TTC549 (cell line): ENCODE results near the gene GMIP.

ENCODE experiments used
- FAIRE-seq: peaks from 2 replicates; lab custom pipeline; 2012; peaks lifted over from hg19 to GRCh38; lab: Jason Lieb, UNC

GMIP gene

DNA sequence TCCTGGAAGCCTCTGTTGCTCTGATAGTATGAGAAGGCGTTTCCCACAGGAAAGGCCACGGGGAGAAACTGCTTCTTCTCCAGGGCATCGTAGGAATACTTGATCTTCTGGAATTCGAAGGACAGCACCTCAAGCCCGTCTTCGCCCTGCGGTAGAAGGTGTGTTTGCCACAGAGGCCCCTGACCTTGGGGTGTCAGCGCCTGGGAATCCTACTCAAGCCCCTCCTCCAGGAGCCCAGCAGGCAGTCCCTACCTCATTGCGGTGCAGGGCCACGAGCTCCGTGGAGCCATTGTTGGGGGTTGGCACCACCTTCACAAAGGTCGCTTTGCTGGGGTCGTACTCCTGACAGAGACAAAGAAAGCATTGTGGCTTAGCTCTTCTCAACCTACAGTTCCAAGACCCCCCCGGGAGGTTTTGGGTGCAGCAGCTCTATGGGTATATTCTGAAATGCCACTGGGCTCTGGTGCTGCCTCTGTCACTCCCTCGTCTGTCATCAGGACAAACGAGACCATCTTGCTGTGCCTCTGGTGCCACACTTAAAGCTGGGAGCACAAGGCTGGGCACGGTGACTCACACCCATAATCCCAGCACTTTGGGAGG, 16.3 kb upstream of the GMIP start:
- no peak for FAIRE-seq

DNA sequence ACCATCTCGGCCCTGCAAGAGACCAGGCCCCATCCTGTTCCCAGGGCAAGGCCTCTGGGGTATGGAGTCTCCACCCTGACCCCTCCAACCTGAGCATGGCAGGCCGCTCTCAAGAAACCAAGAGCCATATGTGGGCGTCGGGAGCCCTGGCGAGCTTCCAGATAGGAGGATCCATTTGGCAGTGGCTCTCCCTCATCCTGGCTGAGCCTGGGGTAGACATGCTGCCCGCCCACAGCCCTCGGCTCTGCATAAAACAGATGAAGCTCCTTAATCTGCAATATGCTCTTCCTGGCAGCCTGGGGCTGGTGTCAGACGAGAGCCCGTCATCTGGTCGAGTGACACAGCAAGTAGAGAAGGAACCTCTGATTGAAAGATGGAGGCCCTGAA, 13.9 kb upstream of the GMIP start:
- no peak for FAIRE-seq

DNA sequence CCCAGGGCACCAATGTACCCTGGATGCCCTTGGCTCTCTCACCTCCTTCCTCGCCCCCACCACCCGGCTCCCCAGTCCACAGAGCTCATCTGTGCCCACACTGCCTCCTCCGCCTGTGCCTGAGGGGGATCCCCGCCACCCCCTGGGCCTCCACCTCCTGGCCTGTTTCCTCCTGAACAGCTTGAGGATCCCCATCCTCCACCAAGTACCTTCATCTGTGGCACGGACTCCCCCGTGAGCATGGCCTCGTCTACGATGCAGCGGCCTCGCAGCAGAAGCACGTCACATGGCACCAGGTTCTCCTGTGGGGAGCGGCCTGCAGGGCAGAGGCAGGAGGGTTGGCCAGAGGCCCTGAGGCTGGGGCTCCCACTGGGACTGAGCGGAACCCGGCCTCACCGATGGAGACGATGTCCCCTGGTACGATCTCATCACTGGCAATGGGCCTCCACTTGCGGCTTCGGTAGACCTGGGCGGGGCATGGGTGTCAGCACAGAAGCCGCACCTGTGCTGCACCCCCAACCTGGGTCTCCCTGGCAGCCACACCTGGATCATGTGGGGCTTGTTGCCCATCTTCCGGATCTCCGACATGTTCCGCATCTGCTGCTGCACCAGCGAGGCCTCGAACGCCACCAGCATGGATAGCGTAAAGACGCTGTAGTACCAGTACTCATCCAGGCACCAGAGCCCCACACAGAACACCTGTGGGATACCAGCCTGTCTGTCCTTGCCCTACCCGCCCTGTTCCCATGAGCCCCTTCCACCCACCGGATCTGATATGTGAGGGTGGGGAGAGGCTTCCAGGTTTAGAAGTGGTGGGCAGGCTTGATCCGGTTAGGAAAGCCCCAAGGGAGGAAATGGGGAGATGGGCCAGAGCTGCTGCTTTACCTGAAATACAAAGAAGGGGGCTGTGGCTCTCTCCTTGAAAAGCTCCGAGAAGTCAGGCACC, 13.3 kb upstream of the GMIP start:
- FAIRE-seq, result no peak

DNA sequence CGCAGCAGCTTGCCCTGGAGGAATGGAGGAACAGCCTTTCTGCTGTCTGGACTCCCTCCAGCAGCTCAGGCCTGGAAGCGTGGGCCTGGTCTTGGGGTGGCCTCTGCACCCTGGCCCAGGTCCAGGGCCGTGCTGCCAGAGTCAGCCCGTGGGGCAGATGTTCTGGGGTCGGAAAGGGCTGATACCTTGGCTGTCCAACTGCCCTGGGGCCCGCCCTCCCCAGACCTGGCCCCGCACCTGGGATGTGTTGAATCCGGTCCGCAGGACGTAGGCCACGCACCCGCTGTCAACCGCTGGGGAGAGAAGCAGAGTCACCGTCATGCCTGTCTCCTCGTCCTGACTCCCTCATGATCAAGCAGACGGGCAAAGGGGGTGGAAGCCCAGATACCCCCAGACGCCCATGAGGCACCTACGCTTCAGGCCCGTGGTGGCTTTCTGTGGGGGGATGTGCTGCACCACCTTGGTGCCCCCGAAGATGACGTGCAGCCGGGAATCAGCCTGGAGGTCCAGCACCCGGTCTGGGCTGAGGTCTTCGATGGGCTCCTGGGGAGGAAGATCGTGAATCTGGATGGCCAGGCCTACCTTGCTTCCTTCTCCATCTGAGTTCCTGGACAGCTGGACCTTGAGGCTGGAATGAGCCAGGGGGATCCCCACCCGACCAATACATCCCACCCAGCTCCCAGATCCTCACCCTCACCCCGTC, 12.3 kb upstream of the GMIP start:
- FAIRE-seq, result no peak

DNA sequence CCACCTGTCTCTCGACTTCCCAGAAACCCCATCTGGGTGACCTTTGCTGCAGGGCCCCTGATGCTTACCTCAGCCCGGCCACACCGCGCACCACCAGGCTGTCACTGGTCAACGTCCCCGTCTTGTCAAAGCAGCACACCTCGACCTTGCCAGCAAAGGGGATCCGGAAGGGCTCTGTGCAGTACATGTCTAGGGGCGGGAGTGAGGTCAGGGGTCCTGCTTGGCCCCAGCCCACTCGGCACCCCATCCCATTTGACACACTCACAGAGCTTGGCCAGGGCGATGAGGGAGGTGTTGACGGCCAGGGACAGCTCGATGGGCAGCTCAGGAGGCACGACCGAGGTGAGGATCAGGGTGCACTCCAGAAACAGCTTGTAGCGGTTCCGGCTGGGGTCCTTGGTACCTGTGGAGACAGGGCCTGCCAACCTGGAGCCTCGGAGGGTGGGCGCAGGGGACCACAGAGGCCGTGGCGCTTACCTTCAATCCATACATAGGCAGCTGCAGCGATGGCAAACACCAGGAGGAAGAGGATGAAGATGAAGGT, 11.7 kb upstream of the GMIP start:
- no peak for FAIRE-seq

DNA sequence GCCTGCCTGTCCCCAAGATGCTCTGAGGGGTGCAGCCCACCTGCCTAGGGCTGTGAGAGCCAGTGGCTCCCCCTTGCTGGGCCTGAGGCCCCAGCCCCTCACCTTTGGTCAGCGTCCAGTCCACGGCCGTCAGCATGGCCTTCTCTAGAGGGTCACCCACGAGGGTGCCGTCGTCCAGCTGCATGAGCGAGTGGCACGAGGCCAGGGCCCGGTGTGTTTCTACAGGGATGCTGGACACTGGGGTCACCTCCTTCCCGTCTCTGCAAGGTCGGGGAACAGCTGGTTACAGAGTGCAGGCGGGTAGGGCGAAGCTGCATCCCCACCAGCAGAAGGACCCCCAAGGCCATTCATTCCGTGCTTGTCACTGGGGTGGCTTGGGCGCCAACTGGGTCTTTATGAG, 11.0 kb upstream of the GMIP start:
- FAIRE-seq, result no peak

DNA sequence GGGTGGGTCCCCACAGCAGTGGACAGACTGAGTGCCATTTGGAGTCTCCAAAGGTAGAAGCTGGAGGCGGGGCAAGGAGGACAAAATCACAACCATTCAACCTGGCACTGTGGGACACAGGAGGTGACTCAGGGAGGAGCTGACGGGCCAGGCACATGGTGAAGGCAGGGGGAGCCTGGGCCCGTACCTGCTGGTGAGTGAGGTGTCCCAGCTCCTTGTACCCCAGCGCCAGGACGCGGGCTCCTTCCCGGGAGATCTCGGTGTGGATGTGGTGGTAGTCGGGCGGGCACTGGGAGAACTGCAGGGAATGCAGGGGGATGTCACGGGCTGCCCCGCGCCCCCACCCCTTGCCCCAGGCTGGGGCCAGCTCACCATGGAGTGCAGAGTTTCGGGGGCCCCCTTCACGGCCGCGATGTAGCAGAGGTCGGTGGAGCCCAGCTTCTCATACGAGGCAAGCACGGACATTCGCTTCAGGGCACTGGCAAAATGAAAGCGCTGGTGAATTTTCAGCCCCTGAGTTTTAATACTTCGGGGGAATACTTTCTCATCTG, 10.2 kb upstream of the GMIP start:
- FAIRE-seq, result no peak

DNA sequence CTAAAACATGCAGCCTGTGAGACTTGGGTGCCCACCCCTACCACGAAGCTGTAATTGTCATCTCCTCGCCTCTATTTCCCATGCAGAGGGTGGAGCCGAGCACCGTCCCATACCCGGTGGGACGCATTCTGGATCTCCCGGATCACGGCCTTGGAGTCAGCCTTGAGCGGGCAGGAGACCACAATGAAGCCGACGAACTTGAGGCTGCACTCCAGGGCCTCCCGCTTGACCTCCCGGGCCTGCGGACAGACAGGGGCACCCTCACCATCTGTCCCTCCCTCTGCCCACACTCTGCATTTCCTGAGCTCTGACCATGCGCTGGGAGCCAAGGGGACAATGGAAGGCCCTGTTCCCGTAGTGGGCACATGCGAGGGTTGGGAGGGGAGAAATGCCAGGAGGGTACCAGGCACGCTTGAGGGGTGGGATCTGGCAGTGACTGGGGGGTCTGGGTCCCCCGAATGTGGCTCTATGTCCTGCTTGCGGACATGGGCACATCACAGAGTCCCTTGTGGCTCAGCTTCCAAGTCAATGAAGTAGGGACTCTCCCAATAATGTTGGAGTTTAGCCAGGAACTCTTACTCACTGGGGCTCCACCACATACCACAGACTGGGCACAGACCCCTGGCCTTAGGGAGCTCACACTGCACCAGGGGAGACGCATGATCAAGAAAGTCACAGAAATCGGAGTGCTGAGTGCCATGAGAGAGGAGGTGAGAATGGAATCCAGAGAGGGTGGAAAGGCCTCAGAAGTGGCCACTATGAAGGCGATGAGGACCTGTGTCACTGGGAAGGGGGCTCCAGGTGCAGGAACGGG, 9.2 kb upstream of the GMIP start:
- FAIRE-seq, result no peak

DNA sequence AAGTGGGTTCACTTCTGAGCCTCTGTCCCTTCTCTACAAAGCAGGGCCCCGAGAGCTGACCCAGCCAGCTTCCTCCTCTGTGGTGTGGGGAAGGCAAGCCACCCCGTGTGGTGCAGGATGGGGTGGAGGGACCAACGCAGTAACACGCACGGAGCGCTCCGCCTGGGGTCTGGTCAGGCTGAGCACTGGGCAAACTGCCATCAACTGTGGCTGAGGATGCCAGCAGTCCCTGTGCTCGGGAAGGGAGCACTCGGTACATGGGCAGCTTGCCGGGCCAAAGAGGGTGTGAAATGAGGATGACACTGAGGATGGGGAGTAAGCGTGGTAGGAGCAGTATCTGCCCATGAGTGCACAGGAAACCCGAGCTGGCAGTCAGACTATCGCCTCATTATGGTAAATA, 7.6 kb upstream of the GMIP start:
- FAIRE-seq, result no peak

DNA sequence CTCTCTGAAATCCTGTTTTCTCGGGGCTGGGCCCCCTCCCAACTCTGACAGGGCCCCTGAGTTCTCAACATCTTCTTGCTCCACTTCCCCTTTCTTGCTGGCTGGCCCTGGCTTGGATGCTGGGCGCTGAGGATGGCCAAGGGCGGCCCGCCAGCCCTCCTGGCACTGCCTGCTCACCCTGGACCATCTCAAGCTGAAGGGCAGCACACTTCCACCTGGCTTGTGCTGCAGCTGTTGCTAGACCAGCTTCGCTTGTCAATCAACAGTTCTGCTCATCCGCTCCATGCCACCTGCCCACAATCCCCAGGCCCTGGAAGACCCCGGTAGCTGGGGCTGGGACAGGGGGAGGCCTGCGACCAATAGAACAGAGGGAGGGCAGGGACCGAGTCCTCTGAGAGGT, 6.9 kb upstream of the GMIP start:
- no peak for FAIRE-seq

DNA sequence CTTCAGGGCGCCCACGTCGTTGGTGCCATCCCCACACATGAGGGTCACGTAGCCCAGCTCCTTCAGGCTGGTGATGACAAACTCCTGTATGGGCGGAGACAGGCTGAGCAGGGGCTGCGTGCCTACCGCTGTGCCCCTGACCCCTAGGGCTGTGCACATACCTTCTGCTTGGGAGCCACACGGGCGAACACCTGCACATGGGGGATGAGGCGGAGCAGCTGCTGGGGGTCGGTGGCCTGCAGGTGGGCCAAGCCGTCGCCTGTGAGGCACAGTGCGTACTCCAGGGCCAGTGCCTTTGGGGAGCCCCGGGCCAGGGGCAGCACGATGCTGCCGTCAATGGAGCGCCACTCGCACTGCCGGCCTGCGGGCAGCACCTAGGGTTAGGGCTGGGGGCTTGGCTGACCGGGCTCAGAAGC, 6.1 kb upstream of the GMIP start:
- FAIRE-seq, result no peak

DNA sequence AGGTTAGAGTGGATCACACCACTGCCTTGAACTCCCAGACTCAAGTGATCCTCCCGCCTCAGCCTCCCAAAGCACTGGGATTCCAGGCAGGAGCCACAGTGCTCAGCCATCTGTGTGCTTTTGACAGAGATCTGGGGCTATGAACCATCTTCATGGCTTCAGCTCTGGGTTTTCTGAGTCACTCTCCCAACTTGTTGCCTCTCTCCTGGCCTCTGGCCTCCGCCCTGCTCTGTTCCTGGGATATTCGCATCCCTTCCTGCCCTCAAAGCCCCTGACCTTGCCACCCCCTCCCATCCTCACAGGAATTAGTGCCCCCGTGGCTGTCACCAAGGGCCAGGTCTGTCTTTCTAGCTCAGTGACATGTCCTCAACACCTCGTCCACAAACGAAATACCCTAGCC, 5.7 kb upstream of the GMIP start:
- FAIRE-seq, result no peak

DNA sequence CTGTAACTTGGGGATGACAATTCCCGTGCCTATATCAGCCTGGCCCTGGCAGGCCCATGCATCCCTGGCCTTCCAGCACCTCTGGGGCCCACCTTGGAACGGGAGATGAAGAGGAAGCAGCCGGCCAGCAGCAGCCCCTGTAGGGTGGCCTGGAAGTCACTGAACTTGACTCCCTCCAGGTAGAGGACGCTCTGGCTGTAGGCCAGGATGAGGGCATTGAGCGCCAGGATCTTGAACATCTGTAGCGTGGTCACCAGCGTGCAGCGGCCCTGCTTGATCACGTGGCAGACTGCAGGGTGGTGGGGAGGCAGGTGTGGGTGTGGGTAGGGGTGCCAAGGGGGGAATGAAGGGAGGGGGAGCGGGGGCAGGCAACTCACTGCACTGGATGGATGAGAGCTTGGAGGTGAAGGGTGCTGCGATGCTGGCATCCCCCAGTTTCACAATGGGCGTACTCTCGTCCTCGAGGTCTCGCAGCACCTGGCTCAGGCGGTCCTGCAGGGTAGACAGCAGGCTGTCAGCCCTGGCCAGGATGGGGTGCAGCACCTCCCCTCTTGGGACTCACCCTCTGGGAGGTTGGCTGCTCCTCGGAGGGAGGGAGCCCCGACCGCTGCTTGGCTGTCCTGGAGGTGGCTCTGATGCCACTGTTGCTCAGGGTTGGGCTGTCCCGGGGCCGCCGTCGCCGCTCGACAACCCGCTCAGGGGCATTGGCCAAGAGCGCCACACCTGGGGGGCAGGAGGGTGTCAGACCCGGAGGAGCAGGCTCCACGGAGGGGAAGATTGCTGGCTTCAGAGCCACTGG, 3.8 kb upstream of the GMIP start:
- FAIRE-seq, result no peak

DNA sequence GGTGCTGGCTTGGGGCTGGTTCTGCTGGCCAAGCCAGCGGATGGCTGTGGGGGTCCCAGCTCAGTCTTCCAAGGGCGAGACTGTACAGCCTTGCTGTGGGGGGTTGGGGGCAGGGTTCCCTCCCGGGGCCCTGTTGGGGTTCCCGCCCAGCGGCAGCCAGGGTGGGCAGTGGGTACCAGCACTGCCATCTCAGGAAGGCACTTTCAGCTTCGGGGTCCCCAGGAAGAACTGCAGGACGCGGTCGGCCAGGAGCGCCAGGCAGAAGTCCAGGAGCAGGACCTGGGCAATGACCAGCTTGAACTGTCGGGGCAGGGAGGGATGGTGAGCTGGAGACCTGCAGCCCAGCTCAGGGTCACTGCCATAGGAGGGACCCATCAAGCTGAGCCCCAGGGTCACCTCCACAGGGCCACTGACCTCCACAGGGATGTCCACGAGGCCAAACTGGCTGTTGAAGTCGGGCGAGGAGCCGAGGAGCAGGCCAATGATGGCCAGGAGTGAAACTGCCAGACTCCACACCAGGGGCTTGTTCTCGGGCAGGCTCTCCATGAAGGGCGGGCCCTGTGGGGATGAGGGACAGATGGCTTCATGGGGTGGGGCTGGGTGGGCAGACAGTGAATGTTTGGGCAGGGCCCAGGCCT, 1.9 kb upstream of the GMIP start:
- no peak for FAIRE-seq

DNA sequence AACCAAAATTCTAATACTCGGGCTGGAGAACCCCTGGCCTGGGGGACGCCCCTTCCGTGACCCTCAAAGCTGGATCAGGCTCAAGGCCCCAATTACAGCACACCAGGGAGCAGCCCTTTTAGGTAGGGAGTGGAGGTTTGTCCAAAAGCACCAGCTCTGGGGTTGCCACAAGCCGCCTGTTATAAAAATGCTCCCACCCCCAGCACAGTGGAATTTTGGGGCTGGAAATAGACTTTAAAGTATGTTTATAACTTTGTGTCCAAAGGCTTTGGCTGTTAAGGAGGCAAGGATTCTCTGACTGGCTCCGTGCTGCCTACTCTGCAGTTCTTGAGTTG, 564 bp upstream of the GMIP start:
- FAIRE-seq, result no peak

DNA sequence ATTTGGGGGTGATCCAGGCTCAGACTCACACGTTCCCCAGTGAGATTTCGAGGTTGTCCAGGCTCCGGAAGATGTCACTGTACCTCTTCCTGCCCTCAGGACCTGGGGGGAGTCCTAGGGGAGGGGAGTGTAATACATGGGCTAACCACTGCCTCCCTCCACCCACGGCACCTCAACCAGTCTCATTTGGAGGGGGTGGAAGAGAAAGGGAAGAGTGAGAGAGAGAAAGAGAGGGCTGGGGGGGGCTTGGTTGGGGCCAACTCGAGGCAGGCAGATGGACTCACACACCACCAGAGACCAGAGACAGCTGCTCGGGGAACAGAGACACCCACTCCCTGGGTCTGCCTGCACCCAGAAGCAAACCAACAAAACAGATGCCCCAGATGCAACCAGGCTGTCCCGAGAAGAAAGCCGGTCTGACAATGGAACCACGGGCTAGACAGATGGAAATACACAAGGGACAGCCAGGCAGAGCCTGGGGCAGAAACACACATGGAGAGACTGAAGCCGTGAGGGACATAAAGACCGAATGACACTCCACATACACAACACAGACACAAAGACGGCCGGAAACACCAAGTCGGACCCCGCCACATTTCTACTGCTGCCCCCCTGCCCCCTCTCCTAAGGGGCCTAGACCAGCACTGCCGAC, 825 bp downstream of the GMIP start:
- no peak for FAIRE-seq

DNA sequence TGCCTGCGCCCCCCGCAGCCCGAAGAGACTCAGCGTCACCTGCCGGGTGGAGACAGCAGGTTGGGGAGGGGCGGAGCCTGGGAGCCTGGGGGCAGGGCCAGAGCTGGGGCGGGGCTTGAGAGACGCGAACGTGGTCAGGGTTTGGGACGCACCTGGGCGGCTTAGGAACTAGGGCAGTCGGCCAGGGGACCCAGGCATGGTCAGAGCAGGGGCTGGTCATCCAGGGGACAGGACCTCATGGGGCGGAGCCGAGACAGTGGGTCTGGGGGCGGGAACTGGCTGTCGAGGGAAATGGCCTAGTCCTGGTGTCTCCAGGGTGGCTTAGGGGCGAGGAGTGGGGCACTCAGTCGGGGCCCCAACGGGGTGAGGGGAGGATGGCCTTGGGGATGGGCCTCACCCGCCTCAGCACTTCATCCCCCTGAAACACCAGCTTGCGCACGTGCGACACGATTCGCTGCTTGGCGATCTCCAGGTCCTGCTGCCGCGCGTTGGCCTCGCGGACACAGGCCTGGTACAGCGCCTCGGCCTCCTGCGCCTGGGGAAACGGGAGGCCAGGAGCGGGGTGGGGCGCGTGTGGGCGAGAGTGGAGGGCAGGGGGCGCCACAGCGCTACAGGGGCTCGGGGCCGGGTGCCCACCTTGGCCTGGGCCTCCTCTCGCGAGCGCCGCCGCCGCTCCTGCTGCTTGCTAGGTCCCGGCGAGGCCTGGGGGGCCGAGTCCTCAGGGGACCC, 5.8 kb downstream of the GMIP start:
- FAIRE-seq, result no peak

DNA sequence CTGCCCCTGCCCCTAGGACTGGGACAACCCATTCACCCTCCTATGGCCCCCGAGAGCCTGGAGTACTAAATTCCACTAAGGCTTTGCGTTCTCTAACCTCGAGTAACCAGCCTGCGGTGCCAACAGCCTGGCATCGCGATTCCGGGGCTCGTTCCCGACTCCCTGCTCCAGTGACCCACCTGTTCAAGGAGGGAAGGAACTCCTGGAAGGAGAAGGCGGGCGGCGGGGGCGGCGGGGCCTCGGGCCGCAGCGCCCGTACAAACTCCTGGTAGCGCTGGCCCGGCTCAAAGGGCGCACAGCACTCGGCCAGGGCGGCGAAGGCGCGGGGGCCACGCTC, 6.3 kb downstream of the GMIP start:
- no peak for FAIRE-seq

DNA sequence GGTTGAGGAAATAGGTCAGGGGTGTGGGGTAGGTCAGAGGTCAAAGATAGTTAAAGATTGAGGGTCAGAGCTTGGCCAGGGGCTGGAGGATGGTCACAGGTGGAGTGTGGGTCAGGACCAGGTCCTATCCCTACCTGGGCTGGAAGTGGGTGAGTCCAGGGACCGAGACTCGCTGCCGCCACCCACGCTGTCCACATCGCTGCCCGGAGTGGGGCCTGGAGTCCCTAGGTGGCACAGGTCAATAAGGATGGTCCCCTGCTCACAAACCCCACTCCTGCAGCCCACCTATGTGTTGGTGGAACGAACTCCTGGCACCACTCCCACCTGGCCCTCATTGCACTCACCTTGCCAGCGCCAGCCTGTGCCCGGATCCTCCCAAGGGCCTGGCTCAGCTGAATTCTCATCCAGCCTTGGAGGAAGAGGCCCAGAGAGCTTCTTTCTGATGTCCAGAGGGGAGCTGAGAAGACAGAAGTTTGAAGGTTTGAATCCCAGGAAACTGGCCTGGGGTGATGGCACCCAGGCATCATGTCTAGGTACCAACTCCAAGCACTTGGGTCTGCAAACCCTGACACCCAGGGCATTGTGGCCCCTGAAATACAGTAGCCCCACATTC, 6.8 kb downstream of the GMIP start:
- no peak for FAIRE-seq
